Stimulated activated CD4-positive, alpha-beta T cell treated with anti-CD3 and anti-CD28 coated beads, Interleukin-15, amount 100 ng/mL, for 1 hour (primary cell): ENCODE data around the gene ASCL5.
"Not testable (repeated sequence)": the region's sequence is repeated elsewhere in the genome, so short reads cannot be mapped to it uniquely, and the experiment has no call there.

ENCODE experiments used
- DNase-seq, 2 donors: peaks; one replicate each; pipeline ENCODE4 v3.0.0-alpha.2; 2020; ENCODE audit warnings: low read depth in 1 of 2, low spot score in 1 of 2

Gene ASCL5, protein sequence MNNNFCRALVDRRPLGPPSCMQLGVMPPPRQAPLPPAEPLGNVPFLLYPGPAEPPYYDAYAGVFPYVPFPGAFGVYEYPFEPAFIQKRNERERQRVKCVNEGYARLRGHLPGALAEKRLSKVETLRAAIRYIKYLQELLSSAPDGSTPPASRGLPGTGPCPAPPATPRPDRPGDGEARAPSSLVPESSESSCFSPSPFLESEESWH

GRCh38 chr1:201126832-201127754 lies at the start of gene ASCL5:
ASCL5 (minus strand) TSS chr1:201127184; CDS start chr1:201115372, 11,812 bp downstream.
- DNase-seq: no peak

DNA sequence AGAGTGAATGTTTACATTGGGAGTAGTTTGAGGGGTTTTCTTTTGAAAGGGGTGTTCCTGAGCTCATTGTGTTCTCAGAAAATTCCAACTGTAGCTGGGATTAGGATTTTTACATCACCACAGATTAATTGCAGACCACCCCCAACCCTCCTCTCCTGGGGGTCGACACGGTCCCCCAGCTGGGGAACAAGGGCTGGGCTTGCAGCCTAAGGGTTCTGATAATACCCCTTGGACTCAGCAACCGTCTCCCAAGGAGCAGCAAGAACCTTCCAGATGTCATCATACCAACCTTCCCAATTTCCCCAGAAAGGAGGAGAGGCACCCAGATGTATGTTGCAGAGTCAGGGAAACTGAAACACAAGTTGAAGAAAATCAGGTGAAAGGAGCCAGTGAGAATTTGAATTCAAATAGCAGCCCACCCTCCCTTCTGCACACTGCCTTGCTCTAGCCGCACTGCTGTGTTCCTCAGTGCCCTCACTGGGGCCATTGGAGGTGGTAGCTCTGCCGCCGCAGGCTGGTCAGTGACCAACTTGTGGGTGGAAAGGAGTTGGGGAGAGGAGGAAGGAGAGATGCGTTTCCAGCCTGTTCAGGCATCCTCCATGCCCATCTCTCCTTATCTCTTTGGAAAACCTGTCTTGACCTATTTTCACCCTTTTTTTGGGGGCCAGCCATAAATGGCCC lies 49.0 kb upstream of the ASCL5 start:
- no peak for DNase-seq

DNA sequence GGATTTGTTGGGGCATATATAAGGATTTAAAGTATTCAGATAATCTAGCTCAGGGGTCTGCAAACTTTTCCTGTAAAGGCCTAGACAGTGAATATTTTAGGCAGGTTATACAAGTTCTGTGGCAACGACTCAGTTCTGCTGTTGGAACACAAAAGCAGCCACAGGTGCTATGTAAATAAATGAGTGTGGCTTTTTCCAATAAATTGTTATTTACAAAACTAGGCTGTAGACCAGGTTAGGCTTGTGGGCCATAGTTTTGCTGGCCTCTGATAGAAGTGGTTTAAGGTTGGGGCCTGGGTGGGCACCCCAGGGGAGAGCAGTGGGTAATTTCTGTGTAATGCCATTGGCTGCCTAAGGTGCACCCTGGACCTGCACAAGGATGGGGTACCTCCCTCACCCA lies 46.8 kb upstream of the ASCL5 start:
- no peak for DNase-seq

DNA sequence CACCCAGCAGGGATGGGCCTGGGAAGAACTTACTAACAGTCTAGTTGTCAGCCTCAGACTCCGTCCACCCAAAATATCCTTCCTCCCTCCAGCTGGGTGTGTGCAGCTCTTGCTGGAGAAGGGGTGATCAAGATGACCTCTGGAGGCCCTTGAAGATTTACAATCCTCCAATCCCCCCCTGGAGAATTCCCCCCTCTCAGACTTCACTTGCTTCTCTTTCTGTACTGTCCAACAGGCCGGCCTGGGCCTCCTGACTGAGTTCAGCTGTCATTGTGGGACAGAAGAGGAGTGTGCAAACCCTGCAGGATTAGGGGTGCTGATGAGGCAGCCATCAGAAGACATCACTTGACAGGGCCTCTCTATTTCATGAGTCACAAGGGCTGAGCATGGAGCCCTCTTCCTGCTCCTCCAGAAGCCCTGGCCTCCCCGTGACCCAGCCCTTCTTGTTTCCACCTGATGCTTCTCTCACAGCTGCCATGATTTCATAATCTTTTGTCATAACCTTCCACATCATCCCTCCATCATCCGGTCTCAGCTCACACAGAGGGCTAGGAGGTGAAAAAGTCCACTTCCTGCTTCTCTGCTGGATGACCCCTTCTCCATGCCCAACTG lies 46.1 kb upstream of the ASCL5 start:
- DNase-seq: no peak

DNA sequence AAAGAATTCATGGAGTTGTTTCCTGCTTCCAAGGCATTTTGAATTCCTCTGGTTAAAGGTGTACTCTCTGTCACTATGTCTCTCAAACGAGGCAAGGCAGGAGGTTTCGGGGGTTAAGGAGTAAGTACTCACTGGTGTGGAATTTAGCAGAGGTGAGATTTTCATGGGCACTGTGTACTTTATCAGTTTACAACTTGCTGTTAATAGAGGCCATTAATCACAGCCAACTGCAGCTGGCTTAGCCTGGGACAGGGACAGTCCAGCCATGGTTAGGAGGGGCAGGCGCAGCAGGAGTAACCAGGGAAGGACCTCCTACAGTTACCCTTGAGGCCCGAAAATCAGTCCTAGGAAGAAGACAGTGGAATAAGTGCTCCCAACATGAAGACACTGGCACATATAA lies 45.3 kb upstream of the ASCL5 start:
- DNase-seq: no peak

- peak in 1 of 2 donors; percentile 34 for DNase-seq
These were observed 44.4 kb upstream of the ASCL5 start for GRCh38 chr1:201171063-201172036.

- peak; percentile 27 to 54 for DNase-seq
These were observed 43.6 kb upstream of the ASCL5 start for GRCh38 chr1:201170533-201171062.

DNA sequence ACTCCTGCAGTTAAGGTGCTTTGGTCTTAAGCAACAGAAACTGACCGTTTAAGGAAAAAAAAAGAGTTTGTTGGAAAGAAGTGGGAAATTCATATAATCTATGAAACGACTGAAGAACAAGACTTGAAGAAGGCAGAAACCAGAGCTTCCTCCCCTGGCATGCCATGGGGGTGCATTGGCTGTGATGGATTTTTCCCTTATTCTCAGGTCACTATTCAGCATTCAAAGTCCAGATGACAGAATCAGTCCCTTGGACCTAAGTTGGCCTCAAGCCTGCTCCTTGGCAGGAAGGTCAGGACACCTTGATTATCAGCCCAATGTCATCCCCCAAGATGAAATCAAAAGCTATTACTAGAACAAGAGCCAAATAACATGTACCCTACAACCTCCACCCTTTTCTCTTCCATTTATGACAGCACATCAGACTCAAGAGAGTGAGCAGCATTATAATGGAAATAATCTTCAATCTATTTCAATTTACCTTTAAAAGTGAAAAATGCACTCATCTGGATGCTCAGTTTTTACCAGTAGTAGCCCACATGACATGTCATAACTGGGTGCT lies 43.1 kb upstream of the ASCL5 start:
- no peak for DNase-seq

DNA sequence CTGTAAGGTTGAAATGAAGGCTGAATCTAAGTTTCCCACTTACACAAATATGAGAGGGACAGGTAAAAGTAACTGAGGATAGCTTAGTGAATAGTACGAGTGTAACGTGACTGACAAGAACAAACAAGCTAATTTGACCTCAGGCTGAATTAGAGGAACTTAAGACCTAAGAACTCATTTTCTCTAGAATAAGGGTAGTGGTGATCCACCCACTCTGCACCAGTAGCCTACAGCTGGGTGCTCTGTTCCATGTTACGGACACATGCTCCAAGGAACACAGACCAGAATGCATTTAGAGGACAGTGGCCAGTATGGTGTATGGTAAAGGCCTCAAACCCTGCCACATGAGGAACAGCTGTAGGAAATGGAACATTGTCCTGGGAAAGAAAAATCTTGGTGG lies 42.2 kb upstream of the ASCL5 start:
- no peak for DNase-seq

DNA sequence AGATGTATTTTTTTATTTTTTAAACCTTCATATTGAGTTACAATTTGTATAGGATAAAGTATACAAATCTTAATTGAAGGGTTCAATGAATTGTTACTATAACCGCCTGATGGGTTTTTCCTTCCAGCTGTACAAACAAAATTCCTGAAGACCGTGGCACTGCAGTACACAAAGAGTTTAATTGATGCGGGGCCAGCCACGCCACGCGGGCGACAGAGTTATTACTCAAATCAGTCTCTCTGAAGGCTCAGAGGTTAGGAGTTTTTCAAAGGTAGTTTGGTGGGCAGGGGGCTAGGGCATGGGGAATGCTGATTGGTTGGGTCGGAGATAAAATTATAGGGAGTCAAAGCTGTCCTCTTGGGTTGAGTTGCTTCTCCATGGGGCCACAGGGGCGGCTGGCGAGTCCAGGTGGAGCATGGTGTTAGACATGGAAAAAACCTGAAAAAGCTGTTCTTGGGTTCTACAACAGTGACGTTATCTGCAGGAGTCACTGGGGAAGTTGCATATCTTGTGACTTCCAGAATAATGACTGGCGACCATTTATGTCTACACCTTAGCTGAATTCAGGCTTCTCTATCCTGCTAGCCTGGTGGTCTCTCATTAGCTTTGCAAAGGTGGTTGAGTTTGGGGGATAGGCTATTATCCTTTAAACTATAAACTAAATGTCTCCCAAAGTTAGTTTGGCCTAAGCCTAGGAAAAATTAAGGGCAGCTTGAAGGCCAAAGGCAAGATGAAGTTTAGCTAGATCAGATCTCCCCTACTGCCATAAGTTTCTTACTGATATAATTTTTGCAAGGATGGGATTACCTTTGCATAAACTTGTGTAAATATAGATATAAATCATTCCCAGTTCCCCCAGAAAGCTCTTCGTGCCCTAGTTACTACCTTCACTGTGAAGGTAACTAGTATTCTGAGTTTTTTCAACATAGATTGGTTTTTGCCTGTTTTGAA lies 40.3 kb upstream of the ASCL5 start:
- DNase-seq: no peak

DNA sequence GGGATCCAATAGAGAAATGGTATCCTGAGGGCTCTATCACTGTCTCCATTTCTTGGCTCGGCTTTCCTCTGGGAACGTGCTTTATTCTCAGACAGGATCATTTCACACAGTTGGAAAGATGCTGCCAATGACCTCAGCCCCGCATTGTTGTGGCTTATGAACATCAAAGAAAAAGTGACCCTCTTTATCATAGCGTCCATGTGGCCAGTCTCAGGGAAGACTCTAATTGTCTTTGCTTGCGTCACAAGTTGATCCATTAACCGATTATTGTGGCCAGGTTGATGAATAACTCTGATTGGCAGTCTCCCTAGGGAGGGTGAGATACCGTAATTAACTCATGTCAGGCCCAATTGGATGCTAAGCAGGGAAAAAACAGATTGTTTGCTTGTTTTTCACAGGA lies 37.7 kb upstream of the ASCL5 start:
- no peak for DNase-seq

DNA sequence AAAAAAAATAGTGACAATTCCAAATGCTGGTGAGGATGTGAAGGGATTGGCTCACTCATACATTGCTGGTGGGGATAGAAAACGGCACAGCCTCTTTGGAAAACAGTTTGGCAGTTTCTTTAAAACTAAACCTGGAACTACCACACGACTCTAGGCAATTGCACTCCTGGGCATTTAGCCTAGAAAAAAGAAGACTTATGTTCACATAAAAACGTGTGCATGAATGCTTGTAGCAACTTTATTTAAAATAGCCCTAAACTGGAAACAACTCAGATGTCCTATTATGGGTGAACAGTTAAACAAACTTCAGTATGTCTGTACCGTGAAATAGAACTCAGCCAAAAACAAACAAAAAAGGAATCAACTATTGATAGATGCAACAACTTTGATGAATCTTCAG lies 36.7 kb upstream of the ASCL5 start:
- no peak for DNase-seq

- not testable (repeated sequence) for DNase-seq
These were observed 36.1 kb upstream of the ASCL5 start for GRCh38 chr1:201163036-201163435.

DNA sequence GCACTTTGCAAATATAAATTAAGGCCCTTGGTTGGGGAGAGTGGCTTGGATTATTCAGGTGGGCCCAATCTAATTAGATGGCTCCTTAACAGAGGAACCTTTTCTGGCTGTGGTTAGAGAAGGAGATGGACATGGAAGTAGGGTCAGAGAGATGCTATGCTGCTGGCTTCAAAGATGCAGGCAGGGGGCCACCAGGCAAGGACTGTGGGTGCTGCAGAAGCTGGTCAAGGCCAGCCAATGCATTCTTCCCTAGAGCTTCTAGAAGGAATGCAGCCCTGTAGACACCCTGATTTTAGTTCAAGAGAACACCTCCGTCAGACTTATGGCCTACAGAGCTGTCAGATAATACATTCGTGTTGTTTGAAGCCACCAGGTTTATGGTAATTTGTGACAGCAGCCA lies 31.0 kb upstream of the ASCL5 start:
- DNase-seq: no peak

DNA sequence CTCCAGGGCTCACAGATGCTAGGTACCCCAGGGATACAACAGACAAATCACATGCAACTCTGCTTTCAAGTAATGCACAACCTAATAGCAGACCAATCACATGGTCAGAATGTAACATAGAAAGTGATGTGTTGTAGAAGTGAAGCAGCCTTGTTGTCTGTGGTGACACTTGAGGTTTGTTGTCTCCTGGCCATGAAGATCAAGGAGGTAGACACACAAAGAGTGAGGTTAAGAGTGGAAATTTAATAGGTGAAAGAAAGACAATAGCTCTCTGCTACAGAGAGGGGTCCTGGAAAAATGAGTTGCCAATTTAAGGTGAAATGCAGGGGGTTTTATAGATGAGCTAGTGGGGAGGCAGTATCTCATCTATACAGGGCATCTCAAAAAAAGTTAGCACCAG lies 29.8 kb upstream of the ASCL5 start:
- no peak for DNase-seq

DNA sequence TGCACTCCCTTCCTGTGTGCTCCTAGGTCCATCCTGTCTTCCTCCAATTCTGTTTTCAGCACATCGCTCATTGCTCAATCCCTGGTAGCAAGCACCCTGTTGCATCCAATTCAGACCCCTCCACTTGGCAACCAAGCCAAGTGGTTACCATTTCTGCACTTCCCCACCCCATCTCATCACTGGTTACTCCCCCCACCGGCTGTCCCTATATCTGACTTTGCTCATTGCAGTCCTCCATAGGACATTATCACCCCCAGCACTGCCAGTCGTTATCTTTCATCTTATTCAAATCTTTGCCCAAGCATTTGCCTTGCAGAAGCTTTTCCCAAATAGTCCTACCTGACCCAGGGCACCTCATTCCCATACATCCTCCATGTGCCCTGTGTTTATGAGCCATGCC lies 29.4 kb upstream of the ASCL5 start:
- DNase-seq: no peak

DNA sequence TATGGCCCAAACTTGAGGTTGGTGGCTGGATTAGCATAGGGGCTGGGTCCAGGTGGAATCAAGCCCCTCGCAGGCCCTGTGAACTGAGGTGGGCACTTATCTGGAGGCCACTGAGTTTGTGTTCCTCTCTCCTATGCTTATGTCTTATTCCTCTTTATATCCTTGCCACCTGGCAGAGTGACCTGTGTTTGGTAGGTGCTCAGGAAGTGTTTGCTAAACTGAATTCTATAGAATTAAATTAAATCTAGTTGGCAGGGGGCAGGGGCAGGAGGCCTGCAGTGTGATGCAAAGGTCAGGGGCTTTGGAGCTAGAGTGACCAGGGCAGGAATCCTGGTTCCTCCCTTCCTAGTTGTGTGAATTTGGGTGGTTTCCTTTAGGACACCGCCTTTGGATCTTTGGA lies 28.4 kb upstream of the ASCL5 start:
- no peak for DNase-seq

GRCh38 chr1:201154389-201155165 lies 27.6 kb upstream of the ASCL5 start, which contains the start of gene TMEM9:
TMEM9 (minus strand) TSS chr1:201154474; CDS start chr1:201153923, 551 bp downstream.
- peak; percentile 97 to 99 for DNase-seq
